GM12878 (cell line): Measurements from ENCODE around the gene POMZP3. TPM values are rescaled to one million over a fixed set of nuclear protein-coding genes. Genes with fewer than 3 reads are reported as not detected.
"Not testable (repeated sequence)": the region's sequence is repeated elsewhere in the genome, so short reads cannot be mapped to it uniquely, and the experiment has no call there.

Experiments used
- ATAC-seq: fragments of 200-7000 bp; cut with Tn5 transposase; 3 replicates; pipeline ENCODE4 v1.9.1; 2020; ENCODE audit warnings: mild to moderate bottlenecking, moderate library complexity
- BruUV-seq: library from RNA; stranded (reverse); fragments of 400-500 nt; replicated peaks from 2 replicates; lab custom pipeline; 2021; lab: Mats Ljungman, UMichigan
- CTCF ChIA-PET: fragments of 300-600 bp; sonication (Branson Sonifier 250); formaldehyde crosslinking; extraction: SDS; loops from one replicate; lab custom pipeline; 2021; ENCODE audit warnings: inconsistent platforms; lab: Yijun Ruan, JAX
- POLR2A ChIA-PET: fragments of 350-600 bp; formaldehyde crosslinking; extraction: SDS; loops from one replicate; lab custom pipeline; 2021; ENCODE audit warnings: inconsistent platforms; lab: Charles Lee
- RAD21 ChIA-PET: fragments of 300-600 bp; sonication (Branson Sonifier 250); formaldehyde crosslinking; loops from one replicate; lab custom pipeline; 2023; ENCODE audit warnings: antibody characterized with exemption; ENCODE audit not compliant: unreplicated experiment; lab: Charles Lee
- SMC1A ChIA-PET: fragments of 300-600 bp; sonication (Branson Sonifier 250); formaldehyde crosslinking; loops from one replicate; lab custom pipeline; 2023; ENCODE audit not compliant: unreplicated experiment, uncharacterized antibody; lab: Charles Lee
- DNase-seq: peaks from one replicate; pipeline ENCODE4 v3.0.0-alpha.2; 2011; ENCODE audit warnings: low read depth, low spot score
- FAIRE-seq: peaks from 3 replicates; lab custom pipeline; 2011; peaks lifted over from hg19 to GRCh38; lab: Jason Lieb, UNC
- H2AFZ ChIP-seq: 2 replicates; pipeline ENCODE4 v1.6.0; 2011; ENCODE audit warnings: low read depth, low read length, control low read depth; ENCODE audit not compliant: control insufficient read depth
- H3K27ac ChIP-seq: 2 replicates; pipeline ENCODE4 v1.5.1; 2011; ENCODE audit warnings: control low read depth; ENCODE audit not compliant: control insufficient read depth, insufficient read depth
- H3K27me3 ChIP-seq, 2 experiments: replicated peaks in 1 of 2; 2 replicates each; pipeline versions ENCODE4 v1.6.0 to v1.6.1; 2011; ENCODE audit warnings: low read length in 1 of 2; ENCODE audit not compliant: control insufficient read depth in 2 of 2, insufficient read depth in 2 of 2
- H3K36me3 ChIP-seq, 2 experiments: 2 replicates each; pipeline ENCODE4 v1.5.1; 2011; ENCODE audit warnings: low read length in 1 of 2; ENCODE audit not compliant: control insufficient read depth in 2 of 2, insufficient read depth in 2 of 2
- H3K4me1 ChIP-seq: 2 replicates; pipeline ENCODE4 v1.6.1; 2011; ENCODE audit warnings: mild to moderate bottlenecking, low read length, moderate library complexity, mixed read lengths; ENCODE audit not compliant: control insufficient read depth, insufficient read depth
- H3K4me2 ChIP-seq: 2 replicates; pipeline ENCODE4 v1.6.0; 2011; ENCODE audit warnings: control low read depth; ENCODE audit not compliant: control insufficient read depth, insufficient read depth
- H3K4me3 ChIP-seq: fragments of 200-600 bp; sonication (generic); 2 replicates; pipeline ENCODE4 v1.5.1; 2016
- H3K79me2 ChIP-seq: 2 replicates; pipeline ENCODE4 v1.6.0; 2011; ENCODE audit warnings: low read length; ENCODE audit not compliant: control insufficient read depth, insufficient read depth
- H3K9ac ChIP-seq: 2 replicates; pipeline ENCODE4 v1.8.0; 2011; ENCODE audit warnings: low read length, control low read depth, mixed read lengths; ENCODE audit not compliant: control insufficient read depth, insufficient read depth
- H3K9me3 ChIP-seq: replicated peaks from 3 replicates; pipeline ENCODE4 v1.5.1; 2011; ENCODE audit warnings: mild to moderate bottlenecking, low read length; ENCODE audit not compliant: control insufficient read depth, insufficient read depth
- H4K20me1 ChIP-seq: 2 replicates; pipeline ENCODE4 v1.6.0; 2011; ENCODE audit not compliant: control insufficient read depth, insufficient read depth
- CTCF ChIP-seq, 3 experiments: IDR thresholded peaks in 2 of 3; conservative IDR thresholded peaks in 1 of 3; 2 replicates each; pipeline ENCODE4 v1.5.1; 2011; ENCODE audit warnings: low read depth in 3 of 3, low read length in 3 of 3, mild to moderate bottlenecking in 3 of 3, control low read depth in 2 of 3, moderate library complexity in 2 of 3, inconsistent platforms in 1 of 3, mixed read lengths in 1 of 3; ENCODE audit not compliant: control insufficient read depth in 2 of 3, insufficient read depth in 1 of 3; ENCODE audit errors: extremely low read depth in 1 of 3
- NR2F1 ChIP-seq: fragments of 450-650 bp; conservative IDR thresholded peaks from 2 replicates; pipeline ENCODE4 v1.6.1; 2017; ENCODE audit warnings: mild to moderate bottlenecking
- PAX5 ChIP-seq: IDR thresholded peaks from 2 replicates; pipeline ENCODE4 v1.6.1; 2011; ENCODE audit warnings: low read depth, low read length, borderline replicate concordance
- PAX8 ChIP-seq: fragments of 450-650 bp; IDR thresholded peaks from 2 replicates; pipeline ENCODE4 v1.6.1; 2017; ENCODE audit warnings: mild to moderate bottlenecking, moderate library complexity
- RAD21 ChIP-seq: IDR thresholded peaks from 2 replicates; pipeline ENCODE4 v1.6.1; 2011; ENCODE audit warnings: mild to moderate bottlenecking, low read depth, low read length, moderate library complexity; ENCODE audit not compliant: insufficient read depth
- SMC3 ChIP-seq: IDR thresholded peaks from 2 replicates; pipeline ENCODE4 v1.6.1; 2011; ENCODE audit warnings: low read length, improper control_type of control experiment, borderline replicate concordance
- WGBS: methylation state at CpG from one replicate; pipeline ENCODE4 v1.1.6; 2016; ENCODE audit warnings: low lambda C conversion rate; ENCODE audit not compliant: insufficient replicate concordance, insufficient coverage; ENCODE audit errors: missing lambda C conversion rate; 5-methylcytosine and 5-hydroxymethylcytosine counted together
- in situ Hi-C: fragments of 300-500 bp; cut with MboI; formaldehyde crosslinking; loops from 9 replicates; pipeline ENCODE4 v1.14.3; 2018; ENCODE audit warnings: mixed read lengths
- intact Hi-C: fragments of 100-400 bp; cut with micrococcal nuclease; formaldehyde crosslinking; loops from one replicate; pipeline ENCODE4 v1.14.2; 2022; ENCODE audit not compliant: unreplicated experiment
- polyA plus RNA-seq, 11 experiments: library from polyadenylated mRNA; depleted of rRNA in 4 of 11; unstranded in 6 of 11; stranded (reverse) in 5 of 11; fragments of >200 nt; fragmentation: Nextera tagmentation in 4 of 11; fragmentation: Illumina TruSeq in 1 of 11; extraction: Ambion mirVana in 4 of 11; extraction: Trizol in 1 of 11; gene quantifications; 1 replicate in 1 of 11; 2 replicates in 10 of 11; pipeline versions ENCODE4 v1.2.1 to v1.2.3, GENCODE V29; 2011 to 2016; ENCODE audit warnings: inconsistent platforms in 2 of 11, missing spikeins in 2 of 11, low read depth in 1 of 11
- total RNA-seq, 4 experiments: library from RNA; depleted of rRNA in 3 of 4; stranded (reverse); fragments of >200 nt in 3 of 4; fragmentation: Illumina TruSeq in 1 of 4; extraction: Trizol in 1 of 4; gene quantifications; 2 replicates each; pipeline versions ENCODE4 v1.2.1 to v1.2.3, GENCODE V29; 2013 to 2021

POMZP3 gene
- total and polyA plus RNA-seq, 10 of the 15 experiments (the other 5 are each of a cell fraction or from before 2014, with no cell fraction given): 2.4 to 12.6 (median 5.1) TPM

GRCh38 chr7:76591602-76592304 is 35.3 kb downstream of the POMZP3 start:
- H4K20me1 ChIP-seq, BruUV-seq, H3K4me3 ChIP-seq, H3K27ac ChIP-seq, H3K27me3 ChIP-seq, H3K36me3 ChIP-seq, intact Hi-C loops, CTCF ChIA-PET, SMC1A ChIA-PET, H3K9me3 ChIP-seq, H3K79me2 ChIP-seq, POLR2A ChIA-PET, in situ Hi-C loops, H2AFZ ChIP-seq, H3K9ac ChIP-seq, RAD21 ChIA-PET: not testable (repeated sequence)
- peak overlapping the region; percentile 54; the same call in 1 of the 2 replicates for H3K4me2 ChIP-seq
- peak; percentile 56 for DNase-seq
- FAIRE-seq: peak; percentile 54
- peaks cover 10% of the 10 kb centered on the region for H3K4me1 ChIP-seq
- 8% methylated on average over 2 of the region's 2 CpGs for WGBS
- peak; percentile 39; the same call in 1 of the 2 replicates for TF ChIP-seq NR2F1
- TF ChIP-seq PAX5: peak; percentile 99
- TF ChIP-seq PAX8: peak; percentile 92; the same call in 1 of the 2 replicates
- peak; percentile 67 for TF ChIP-seq RAD21
- peak; percentile 25 to 37 (median 30); a peak in 4 of 6 replicates for TF ChIP-seq CTCF (IDR thresholded peaks at IDR 0.05 in 2 of 3, conservative IDR thresholded peaks at IDR 0.05 in 1 of 3; ENCODE audit: control insufficient read depth in 2 of 3, extremely low read depth in 1 of 3, insufficient read depth in 1 of 3, low read depth in 3 of 3, low read length in 3 of 3)
- TF ChIP-seq SMC3: peak; percentile 24; the same call in 1 of the 2 replicates
- ATAC-seq: peak; percentile 96

GRCh38 chr7:76591033-76591432 is 36.0 kb downstream of the POMZP3 start:
- H3K36me3 ChIP-seq, ATAC-seq, H4K20me1 ChIP-seq, H3K4me2 ChIP-seq, H3K9ac ChIP-seq, in situ Hi-C loops, H3K79me2 ChIP-seq, FAIRE-seq, H3K4me3 ChIP-seq, RAD21 ChIA-PET, SMC1A ChIA-PET, H3K27ac ChIP-seq, BruUV-seq, CTCF ChIA-PET, POLR2A ChIA-PET, H3K27me3 ChIP-seq, H2AFZ ChIP-seq, intact Hi-C loops, DNase-seq, H3K9me3 ChIP-seq: not testable (repeated sequence)
- WGBS: 83% methylated on average over 3 of the region's 3 CpGs
- H3K4me1 ChIP-seq: peaks cover 13% of the 10 kb centered on the region

GRCh38 chr7:76588586-76588985 is 38.5 kb downstream of the POMZP3 start:
- DNase-seq, SMC1A ChIA-PET, BruUV-seq, H3K4me2 ChIP-seq, H3K9me3 ChIP-seq, RAD21 ChIA-PET, H2AFZ ChIP-seq, in situ Hi-C loops, H3K27me3 ChIP-seq, H3K9ac ChIP-seq, H3K27ac ChIP-seq, H3K36me3 ChIP-seq, H4K20me1 ChIP-seq, H3K4me3 ChIP-seq, intact Hi-C loops, POLR2A ChIA-PET, H3K79me2 ChIP-seq, FAIRE-seq: not testable (repeated sequence)
- ATAC-seq: peak; percentile 20
- CTCF ChIA-PET: interaction anchor here (0.8 kb wide), 1 partner anchor 73 kb away, joined by 3 read pairs; no protein-coding TSS in a partner anchor
- WGBS: no CpG with 5 or more reads among the region's 1 CpG
- H3K4me1 ChIP-seq: peaks cover 13% of the 10 kb centered on the region
